NCI-H2196 treated with DMSO at 0.1 percent for 48 hours (cell line): Measurements from ENCODE around the gene SRR.
"Not testable (repeated sequence)": the region's sequence is repeated elsewhere in the genome, so short reads cannot be mapped to it uniquely, and the experiment has no call there.

Experiments
- DNase-seq: peaks from one replicate; lab custom pipeline; 2025; ENCODE audit not compliant: unreplicated experiment; lab: John Stamatoyannopoulos, UW

SRR gene

GRCh38 chr17:2289878-2290478 is 13.8 kb upstream of the SRR start:
- no peak for DNase-seq

GRCh38 chr17:2292100-2292499 is 11.7 kb upstream of the SRR start:
- no peak for DNase-seq

- DNase-seq, result no peak
These were observed 8.2 kb upstream of the SRR start for GRCh38 chr17:2295575-2295974.

GRCh38 chr17:2297023-2297422 is 6.7 kb upstream of the SRR start:
- no peak for DNase-seq

- DNase-seq, result no peak
These were observed 4.6 kb upstream of the SRR start for GRCh38 chr17:2299136-2299535.

GRCh38 chr17:2299756-2300155 is 4.0 kb upstream of the SRR start:
- DNase-seq, result no peak

GRCh38 chr17:2302778-2303203 is 959 bp upstream of the SRR start:
- DNase-seq, result no peak

- DNase-seq, result no peak
These were observed 1.2 kb downstream of the SRR start for GRCh38 chr17:2304931-2305330.

- no peak for DNase-seq
These were observed 5.8 kb downstream of the SRR start for GRCh38 chr17:2309338-2310154.

- DNase-seq, result no peak
These were observed 9.0 kb downstream of the SRR start for GRCh38 chr17:2312736-2313135.

GRCh38 chr17:2316916-2317205 is 13.1 kb downstream of the SRR start:
- not testable (repeated sequence) for DNase-seq

GRCh38 chr17:2317796-2318195 is 14.0 kb downstream of the SRR start:
- no peak for DNase-seq

- DNase-seq, result no peak
These were observed 15.3 kb downstream of the SRR start for GRCh38 chr17:2319051-2319450.

- DNase-seq, result no peak
These were observed 17.6 kb downstream of the SRR start for GRCh38 chr17:2321399-2321798.

- DNase-seq, result no peak
These were observed 20.0 kb downstream of the SRR start for GRCh38 chr17:2323629-2324314.

- DNase-seq, result no peak
These were observed 27.6 kb downstream of the SRR start for GRCh38 chr17:2331303-2331702.

- no peak for DNase-seq
These were observed 32.0 kb downstream of the SRR start for GRCh38 chr17:2335726-2336214.

- DNase-seq, result peak; percentile 52
These were observed 32.6 kb downstream of the SRR start, which contains the start of gene TSR1 for GRCh38 chr17:2336215-2336851. Gene TSR1, minus strand, starts transcription at chr17:2336457. Its CDS starts 30 bp downstream, at chr17:2336427.

- peak; percentile 3 for DNase-seq
These were observed 33.2 kb downstream of the SRR start, which contains the start of gene SGSM2 for GRCh38 chr17:2336852-2337543. Gene SGSM2, plus strand, starts transcription at chr17:2337501. Its CDS starts 188 bp downstream, at chr17:2337689.

GRCh38 chr17:2337544-2338314 is 34.0 kb downstream of the SRR start:
- DNase-seq, result no peak
